Measurements from ENCODE around the gene CLCNKA. TPM values are rescaled to one million over a fixed set of nuclear protein-coding genes. Genes with fewer than 3 reads are reported as not detected.

The CLCNKA gene
- total and polyA plus RNA-seq, 8 donors: 0.12 to 1.4 (median 0.84) TPM

- Histone ChIP-seq H3K27me3 (peaks cover 0 to 13% of the 10 kb centered on the region in 2 donors), H3K9me3 (no peaks in the 10 kb centered on the region), H3K27ac (no peak overlapping the region), H3K36me3 (no peaks in the 10 kb centered on the region), H3K4me3 (no peak overlapping the region), H3K4me1 (peaks cover 0 to 4% of the 10 kb centered on the region in 2 donors)
- TF ChIP-seq CTCF (IDR thresholded peaks at IDR 0.05): no peak
- intact Hi-C loops (cut with DNase I): no loop called here
- DNase-seq (no peak), ATAC-seq (no peak)
These were observed 42.9 kb downstream of the CLCNKA start for GRCh38 chr1:16064536-16065268.

- H3K9me3 ChIP-seq: no peaks in the 10 kb centered on the region
- peaks cover 0 to 4% of the 10 kb centered on the region in 2 donors for H3K4me1 ChIP-seq
- intact Hi-C loops (cut with DNase I): no loop called here
- no peak overlapping the region for H3K27ac ChIP-seq
- DNase-seq (no peak), ATAC-seq (no peak)
- no peak overlapping the region for H3K4me3 ChIP-seq
- TF ChIP-seq CTCF (IDR thresholded peaks at IDR 0.05): no peak
- no peaks in the 10 kb centered on the region for H3K36me3 ChIP-seq
- H3K27me3 ChIP-seq: peaks cover 0 to 13% of the 10 kb centered on the region in 2 donors
These were observed 43.4 kb downstream of the CLCNKA start for GRCh38 chr1:16065269-16065576.

DNA sequence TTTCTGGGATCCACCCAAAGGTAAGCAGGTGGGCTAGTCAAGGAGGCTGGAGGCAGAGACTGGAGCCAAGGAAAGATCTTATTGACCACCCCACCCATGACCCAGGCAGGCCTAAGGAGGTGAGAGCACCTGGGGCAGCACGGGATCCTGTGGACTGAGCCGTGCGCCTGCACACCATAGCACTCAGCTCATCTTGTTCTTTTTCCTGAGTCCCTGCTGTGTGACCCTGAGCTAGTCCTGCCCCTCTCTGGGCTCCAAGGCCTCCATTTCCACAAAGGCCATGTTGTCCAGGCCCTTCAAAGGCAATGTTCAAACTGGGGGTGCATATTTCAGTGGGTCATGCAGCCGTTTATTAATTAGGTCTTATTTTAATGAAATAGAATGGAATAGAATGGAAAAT lies 44.4 kb downstream of the CLCNKA start:
- ATAC-seq (no peak), DNase-seq (no peak)
- TF ChIP-seq CTCF (IDR thresholded peaks at IDR 0.05): no peak
- H3K27ac ChIP-seq: no peak overlapping the region
- intact Hi-C loops (cut with DNase I): no loop called here
- H3K27me3 ChIP-seq: peaks cover 0 to 14% of the 10 kb centered on the region in 2 donors
- no peaks in the 10 kb centered on the region for H3K9me3 ChIP-seq
- H3K4me1 ChIP-seq: peaks cover 0 to 4% of the 10 kb centered on the region in 2 donors
- H3K4me3 ChIP-seq: no peak overlapping the region
- H3K36me3 ChIP-seq: no peaks in the 10 kb centered on the region

GRCh38 chr1:16067127-16067768 lies 45.4 kb downstream of the CLCNKA start:
- intact Hi-C loops (cut with DNase I): no loop called here
- DNase-seq (no peak), ATAC-seq (no peak)
- no peaks in the 10 kb centered on the region for H3K9me3 ChIP-seq
- no peak overlapping the region for H3K4me3 ChIP-seq
- peaks cover 0 to 4% of the 10 kb centered on the region in 2 donors for H3K4me1 ChIP-seq
- no peak for TF ChIP-seq CTCF (IDR thresholded peaks at IDR 0.05)
- no peak overlapping the region for H3K27ac ChIP-seq
- H3K36me3 ChIP-seq: no peaks in the 10 kb centered on the region
- H3K27me3 ChIP-seq: peaks cover 0 to 24% of the 10 kb centered on the region in 2 donors

GRCh38 chr1:16067933-16068332 lies 46.1 kb downstream of the CLCNKA start:
- peaks cover 2 to 4% of the 10 kb centered on the region in 2 donors for H3K4me1 ChIP-seq
- ATAC-seq: no peak
- no peak for TF ChIP-seq CTCF (IDR thresholded peaks at IDR 0.05)
- no peaks in the 10 kb centered on the region for H3K9me3 ChIP-seq
- H3K36me3 ChIP-seq: no peaks in the 10 kb centered on the region
- H3K27ac ChIP-seq: no peak overlapping the region
- intact Hi-C loops (cut with DNase I): no loop called here
- H3K4me3 ChIP-seq: no peak overlapping the region
- DNase-seq: no peak
- H3K27me3 ChIP-seq: peaks cover 2 to 31% of the 10 kb centered on the region in 2 donors

Data from left lung (tissue), 10 donors.